Mesendoderm (in vitro differentiated cells): ENCODE measurements around the gene ACAN.
A peak's percentile ranks its signal among the peaks of the same experiment; 100 is the strongest.

Experiments used
- DNase-seq: peaks from one replicate; pipeline ENCODE4 v3.0.0; 2013
- H2AK5ac ChIP-seq: 2 replicates; pipeline ENCODE4 v1.6.1; 2013; ENCODE audit warnings: low read length, inconsistent platforms
- H2BK120ac ChIP-seq: 2 replicates; pipeline ENCODE4 v1.6.1; 2013; ENCODE audit warnings: low read depth, mild to moderate bottlenecking, low read length, moderate library complexity, mixed read lengths
- H2BK15ac ChIP-seq: replicated peaks from 2 replicates; pipeline ENCODE4 v1.6.1; 2013; ENCODE audit warnings: low read depth, mild to moderate bottlenecking, moderate library complexity
- H2BK5ac ChIP-seq: 2 replicates; pipeline ENCODE4 v1.6.1; 2013; ENCODE audit warnings: low read length, inconsistent platforms
- H3K18ac ChIP-seq: 2 replicates; pipeline ENCODE4 v1.6.1; 2013; ENCODE audit warnings: mild to moderate bottlenecking, low read length, mixed read lengths
- H3K23ac ChIP-seq: one replicate; pipeline ENCODE4 v1.6.1; 2013; ENCODE audit warnings: low read length
- H3K27ac ChIP-seq: 2 replicates; pipeline ENCODE4 v1.5.1; 2013; ENCODE audit warnings: low read depth, mild to moderate bottlenecking, inconsistent platforms, low read length, moderate library complexity
- H3K27me3 ChIP-seq: 2 replicates; pipeline ENCODE4 v1.6.1; 2013; ENCODE audit warnings: low read length, control low read depth, mild to moderate bottlenecking, inconsistent platforms; ENCODE audit not compliant: insufficient read depth, poor library complexity
- H3K36me3 ChIP-seq: 2 replicates; pipeline ENCODE4 v1.6.1; 2013; ENCODE audit warnings: low read length, inconsistent platforms; ENCODE audit not compliant: control insufficient read depth, insufficient read depth
- H3K4ac ChIP-seq: one replicate; pipeline ENCODE4 v1.6.1; 2013; ENCODE audit warnings: low read depth, mild to moderate bottlenecking, low read length, moderate library complexity
- H3K4me1 ChIP-seq: 2 replicates; pipeline ENCODE4 v1.6.1; 2013; ENCODE audit warnings: low read depth, low read length, inconsistent platforms; ENCODE audit not compliant: control insufficient read depth
- H3K4me2 ChIP-seq: 2 replicates; pipeline ENCODE4 v1.6.1; 2013; ENCODE audit warnings: low read length
- H3K4me3 ChIP-seq: 2 replicates; pipeline ENCODE4 v1.5.1; 2013; ENCODE audit warnings: mild to moderate bottlenecking, low read length
- H3K56ac ChIP-seq: one replicate; pipeline ENCODE4 v1.6.1; 2013; ENCODE audit warnings: low read length
- H3K79me1 ChIP-seq: 2 replicates; pipeline ENCODE4 v1.6.1; 2013; ENCODE audit warnings: low read length, inconsistent platforms
- H3K79me2 ChIP-seq: 2 replicates; pipeline ENCODE4 v1.6.1; 2013; ENCODE audit warnings: mild to moderate bottlenecking, low read length; ENCODE audit not compliant: control insufficient read depth, insufficient read depth
- H3K9ac ChIP-seq: 2 replicates; pipeline ENCODE4 v1.6.1; 2013; ENCODE audit warnings: low read length, inconsistent platforms
- H4K5ac ChIP-seq: one replicate; pipeline ENCODE4 v1.6.1; 2013; ENCODE audit warnings: low read length
- H4K8ac ChIP-seq: one replicate; pipeline ENCODE4 v1.6.1; 2013; ENCODE audit warnings: low read depth, mild to moderate bottlenecking, control low read depth, low read length, moderate library complexity
- WGBS: extraction: QIAGEN DNeasy Blood & Tissue Kit; methylation state at CpG from one replicate; pipeline ENCODE4 v1.1.7; 2013; ENCODE audit warnings: low lambda C conversion rate, missing lambda C conversion rate; ENCODE audit not compliant: insufficient coverage; ENCODE audit errors: extremely low coverage; 5-methylcytosine and 5-hydroxymethylcytosine counted together

Gene ACAN

GRCh38 chr15:88788036-88788435 is 15.2 kb upstream of the ACAN start:
- WGBS = no CpG with 5 or more reads among the region's 3 CpGs
- no peaks in the 10 kb centered on the region for H3K79me1 ChIP-seq
- H2AK5ac ChIP-seq = no peak overlapping the region
- no peak overlapping the region for H4K8ac ChIP-seq
- H3K4ac ChIP-seq = no peak overlapping the region
- H3K4me1 ChIP-seq = peaks cover under 1% of the 10 kb centered on the region
- DNase-seq = no peak
- H3K27me3 ChIP-seq = no peaks in the 10 kb centered on the region
- no peak overlapping the region for H3K27ac ChIP-seq
- H3K56ac ChIP-seq = no peak overlapping the region
- no peak overlapping the region for H2BK120ac ChIP-seq
- no peak overlapping the region for H3K18ac ChIP-seq
- H2BK5ac ChIP-seq = no peak overlapping the region
- H3K4me3 ChIP-seq = no peak overlapping the region
- no peak overlapping the region for H4K5ac ChIP-seq
- H3K79me2 ChIP-seq = no peaks in the 10 kb centered on the region
- H3K36me3 ChIP-seq = no peaks in the 10 kb centered on the region
- H3K23ac ChIP-seq = no peak overlapping the region
- H3K9ac ChIP-seq = no peak overlapping the region
- H3K4me2 ChIP-seq = no peak overlapping the region
- no peak overlapping the region for H2BK15ac ChIP-seq

GRCh38 chr15:88788816-88789215 is 14.4 kb upstream of the ACAN start:
- Histone ChIP-seq H3K36me3 (no peaks in the 10 kb centered on the region), H2BK15ac (no peak overlapping the region), H3K23ac (no peak overlapping the region), H3K27ac (no peak overlapping the region), H3K56ac (no peak overlapping the region), H2BK5ac (no peak overlapping the region), H3K79me2 (no peaks in the 10 kb centered on the region), H4K8ac (no peak overlapping the region), H3K4me3 (no peak overlapping the region), H3K27me3 (no peaks in the 10 kb centered on the region), H3K18ac (no peak overlapping the region), H2BK120ac (no peak overlapping the region), H4K5ac (no peak overlapping the region), H2AK5ac (no peak overlapping the region), H3K4me2 (no peak overlapping the region), H3K79me1 (no peaks in the 10 kb centered on the region), H3K4me1 (peaks cover 3% of the 10 kb centered on the region), H3K9ac (no peak overlapping the region), H3K4ac (no peak overlapping the region)
- DNase-seq = no peak

- Histone ChIP-seq H3K56ac (no peak overlapping the region), H4K5ac (no peak overlapping the region), H3K36me3 (no peaks in the 10 kb centered on the region), H3K18ac (no peak overlapping the region), H4K8ac (no peak overlapping the region), H2BK120ac (no peak overlapping the region), H2BK5ac (no peak overlapping the region), H3K23ac (no peak overlapping the region), H2BK15ac (no peak overlapping the region), H3K4me2 (no peak overlapping the region), H3K27me3 (no peaks in the 10 kb centered on the region), H3K27ac (no peak overlapping the region), H3K79me1 (no peaks in the 10 kb centered on the region), H3K79me2 (no peaks in the 10 kb centered on the region), H3K9ac (no peak overlapping the region), H3K4me3 (no peak overlapping the region), H2AK5ac (no peak overlapping the region), H3K4me1 (peaks cover 3% of the 10 kb centered on the region), H3K4ac (no peak overlapping the region)
- WGBS = no CpG with 5 or more reads among the region's 7 CpGs
- DNase-seq = no peak
Measured at GRCh38 chr15:88790486-88790885, 12.8 kb upstream of the ACAN start.

- Histone ChIP-seq H3K56ac (no peak overlapping the region), H3K27ac (no peak overlapping the region), H3K4me3 (no peak overlapping the region), H3K18ac (no peak overlapping the region), H3K27me3 (no peaks in the 10 kb centered on the region), H2BK5ac (no peak overlapping the region), H3K79me2 (no peaks in the 10 kb centered on the region), H3K4me1 (peaks cover 3% of the 10 kb centered on the region), H3K4me2 (no peak overlapping the region), H3K4ac (no peak overlapping the region), H2AK5ac (no peak overlapping the region), H3K9ac (no peak overlapping the region), H4K8ac (no peak overlapping the region), H2BK120ac (no peak overlapping the region), H3K23ac (no peak overlapping the region), H4K5ac (no peak overlapping the region), H3K36me3 (no peaks in the 10 kb centered on the region), H2BK15ac (no peak overlapping the region), H3K79me1 (no peaks in the 10 kb centered on the region)
- no CpG with 5 or more reads among the region's 1 CpG for WGBS
- DNase-seq = no peak
Measured at GRCh38 chr15:88791637-88792036, 11.6 kb upstream of the ACAN start.

- WGBS = no CpG with 5 or more reads among the region's 22 CpGs
- peak; percentile 54 for DNase-seq
Measured at GRCh38 chr15:88792342-88793282, 10.6 kb upstream of the ACAN start.

GRCh38 chr15:88794001-88794400 is 9.2 kb upstream of the ACAN start:
- H3K4me2 ChIP-seq = no peak overlapping the region
- DNase-seq = no peak
- no peak overlapping the region for H3K23ac ChIP-seq
- no peak overlapping the region for H3K9ac ChIP-seq
- H2AK5ac ChIP-seq = no peak overlapping the region
- H4K8ac ChIP-seq = no peak overlapping the region
- no peaks in the 10 kb centered on the region for H3K27me3 ChIP-seq
- no peak overlapping the region for H2BK120ac ChIP-seq
- no peak overlapping the region for H4K5ac ChIP-seq
- H3K79me1 ChIP-seq = no peaks in the 10 kb centered on the region
- no CpG with 5 or more reads among the region's 5 CpGs for WGBS
- peaks cover 3% of the 10 kb centered on the region for H3K4me1 ChIP-seq
- no peak overlapping the region for H3K4ac ChIP-seq
- no peak overlapping the region for H3K27ac ChIP-seq
- no peaks in the 10 kb centered on the region for H3K79me2 ChIP-seq
- H3K4me3 ChIP-seq = no peak overlapping the region
- H3K36me3 ChIP-seq = no peaks in the 10 kb centered on the region
- H3K56ac ChIP-seq = no peak overlapping the region
- H2BK5ac ChIP-seq = no peak overlapping the region
- no peak overlapping the region for H3K18ac ChIP-seq
- no peak overlapping the region for H2BK15ac ChIP-seq

More at GRCh38 chr15:88792342-88793282, 10.6 kb upstream of the ACAN start:
- no peak overlapping the region for H3K23ac ChIP-seq
- no peaks in the 10 kb centered on the region for H3K79me1 ChIP-seq
- no peak overlapping the region for H2AK5ac ChIP-seq
- peaks cover 3% of the 10 kb centered on the region for H3K4me1 ChIP-seq
- H2BK5ac ChIP-seq = no peak overlapping the region
- no peak overlapping the region for H3K18ac ChIP-seq
- no peak overlapping the region for H3K4ac ChIP-seq
- no peak overlapping the region for H4K8ac ChIP-seq
- no peak overlapping the region for H3K27ac ChIP-seq
- no peak overlapping the region for H3K4me2 ChIP-seq
- H3K36me3 ChIP-seq = no peaks in the 10 kb centered on the region
- H3K27me3 ChIP-seq = no peaks in the 10 kb centered on the region
- H3K4me3 ChIP-seq = no peak overlapping the region
- H3K79me2 ChIP-seq = no peaks in the 10 kb centered on the region
- H3K9ac ChIP-seq = no peak overlapping the region
- no peak overlapping the region for H4K5ac ChIP-seq
- H2BK15ac ChIP-seq = no peak overlapping the region
- no peak overlapping the region for H2BK120ac ChIP-seq
- no peak overlapping the region for H3K56ac ChIP-seq
